IMR-90 (cell line): Measurements from ENCODE around the gene CD44. TPM values are rescaled to one million over a fixed set of nuclear protein-coding genes. Genes with fewer than 3 reads are reported as not detected.

Source experiments
- ATAC-seq: fragments of 200-7000 bp; cut with Tn5 transposase; 2 replicates; pipeline ENCODE4 v1.9.1; 2020; ENCODE audit warnings: low read depth, mild to moderate bottlenecking, moderate library complexity
- BruUV-seq: library from RNA; stranded (reverse); fragments of 400-500 nt; replicated peaks from 2 replicates; lab custom pipeline; 2021; lab: Mats Ljungman, UMichigan
- CTCF ChIA-PET: fragments of 300-600 bp; formaldehyde crosslinking; extraction: SDS; loops from one replicate; lab custom pipeline; 2021; ENCODE audit warnings: antibody characterized with exemption; lab: Yijun Ruan, JAX
- POLR2A ChIA-PET: fragments of 300-600 bp; sonication (Branson Sonifier 250); formaldehyde crosslinking; loops from one replicate; lab custom pipeline; 2022; ENCODE audit warnings: antibody characterized with exemption; ENCODE audit not compliant: unreplicated experiment; lab: Charles Lee
- DNase-seq: peaks from one replicate; pipeline ENCODE4 v3.0.0; 2013
- H2AFZ ChIP-seq: replicated peaks from 2 replicates; pipeline ENCODE3; 2013; ENCODE audit warnings: low read length, mild to moderate bottlenecking; ENCODE audit not compliant: poor library complexity
- H2AK5ac ChIP-seq: 2 replicates; pipeline ENCODE4 v1.6.1; 2013; ENCODE audit warnings: low read depth, low read length, inconsistent platforms
- H2AK9ac ChIP-seq: replicated peaks from 2 replicates; pipeline ENCODE3; 2013; ENCODE audit warnings: mild to moderate bottlenecking, low read depth, low read length, moderate library complexity; ENCODE audit not compliant: poor library complexity
- H2BK120ac ChIP-seq: 2 replicates; pipeline ENCODE4 v1.6.1; 2013; ENCODE audit warnings: low read depth, low read length, inconsistent platforms
- H2BK15ac ChIP-seq: 3 replicates; pipeline ENCODE4 v1.6.1; 2013; ENCODE audit warnings: low read depth, low read length, inconsistent platforms
- H2BK20ac ChIP-seq: 2 replicates; pipeline ENCODE4 v1.6.1; 2013; ENCODE audit warnings: low read depth, mild to moderate bottlenecking, inconsistent platforms, low read length, moderate library complexity
- H2BK5ac ChIP-seq: 2 replicates; pipeline ENCODE4 v1.6.1; 2013; ENCODE audit warnings: mild to moderate bottlenecking, low read depth, low read length, inconsistent platforms; ENCODE audit not compliant: poor library complexity, severe bottlenecking
- H3K14ac ChIP-seq: replicated peaks from 2 replicates; pipeline ENCODE4 v1.6.1; 2013; ENCODE audit warnings: low read depth, low read length, inconsistent platforms
- H3K18ac ChIP-seq: 2 replicates; pipeline ENCODE4 v1.6.1; 2013; ENCODE audit warnings: low read depth, low read length, control low read depth
- H3K23ac ChIP-seq: 2 replicates; pipeline ENCODE4 v1.6.1; 2013; ENCODE audit warnings: low read depth, low read length, inconsistent platforms
- H3K27ac ChIP-seq: 2 replicates; pipeline ENCODE4 v1.5.1; 2013; ENCODE audit warnings: mild to moderate bottlenecking, control low read depth, low read length; ENCODE audit not compliant: insufficient read depth
- H3K27me3 ChIP-seq: 2 replicates; pipeline ENCODE4 v1.6.1; 2013; ENCODE audit warnings: low read length; ENCODE audit not compliant: control insufficient read depth, insufficient read depth
- H3K36me3 ChIP-seq: 2 replicates; pipeline ENCODE4 v1.6.1; 2013; ENCODE audit warnings: low read length, mixed read lengths; ENCODE audit not compliant: control insufficient read depth, insufficient read depth
- H3K4ac ChIP-seq: 2 replicates; pipeline ENCODE4 v1.6.1; 2013; ENCODE audit warnings: low read depth, low read length, inconsistent platforms
- H3K4me1 ChIP-seq: 2 replicates; pipeline ENCODE4 v1.6.1; 2013; ENCODE audit warnings: low read length, mixed read lengths; ENCODE audit not compliant: control insufficient read depth, insufficient read depth
- H3K4me2 ChIP-seq: 2 replicates; pipeline ENCODE4 v1.6.1; 2013; ENCODE audit warnings: low read depth, mild to moderate bottlenecking, control low read depth, low read length, moderate library complexity
- H3K4me3 ChIP-seq: 2 replicates; pipeline ENCODE4 v1.5.1; 2013; ENCODE audit warnings: low read depth, mild to moderate bottlenecking, control low read depth, low read length, moderate library complexity; ENCODE audit not compliant: insufficient read depth
- H3K56ac ChIP-seq: 2 replicates; pipeline ENCODE4 v1.6.1; 2013; ENCODE audit warnings: low read length, inconsistent platforms; ENCODE audit not compliant: insufficient read depth; ENCODE audit errors: extremely low read depth
- H3K79me1 ChIP-seq, 2 experiments: 2 replicates each; pipeline ENCODE4 v1.6.1; 2013; ENCODE audit warnings: low read length in 2 of 2, inconsistent platforms in 1 of 2, low read depth in 1 of 2
- H3K9ac ChIP-seq: 2 replicates; pipeline ENCODE4 v1.6.1; 2013; ENCODE audit warnings: low read depth, low read length, control low read depth
- H3K9me1 ChIP-seq: 2 replicates; pipeline ENCODE4 v1.6.1; 2013; ENCODE audit warnings: low read length, inconsistent platforms; ENCODE audit not compliant: insufficient read depth
- H3K9me3 ChIP-seq: 2 replicates; pipeline ENCODE4 v1.6.1; 2013; ENCODE audit warnings: low read length; ENCODE audit not compliant: control insufficient read depth, insufficient read depth
- H4K20me1 ChIP-seq: 2 replicates; pipeline ENCODE4 v1.6.1; 2013; ENCODE audit warnings: low read length, inconsistent platforms; ENCODE audit not compliant: insufficient read depth
- H4K5ac ChIP-seq: 2 replicates; pipeline ENCODE4 v1.6.1; 2013; ENCODE audit warnings: mild to moderate bottlenecking, low read depth, low read length, control low read depth
- H4K8ac ChIP-seq, 2 experiments: 2 replicates each; pipeline ENCODE4 v1.6.1; 2013; ENCODE audit warnings: low read depth in 2 of 2, low read length in 2 of 2, control low read depth in 1 of 2, inconsistent platforms in 1 of 2
- H4K91ac ChIP-seq: 2 replicates; pipeline ENCODE4 v1.6.1; 2013; ENCODE audit warnings: low read depth, low read length, inconsistent platforms; ENCODE audit not compliant: insufficient read depth
- BHLHE40 ChIP-seq: fragments of 150-350 bp; IDR thresholded peaks from 2 replicates; pipeline ENCODE4 v1.6.1; 2016; ENCODE audit warnings: mild to moderate bottlenecking, low read depth, low read length
- CEBPB ChIP-seq: IDR thresholded peaks from 2 replicates; pipeline ENCODE4 v1.6.1; 2012; ENCODE audit warnings: low read depth, low read length, improper control_type of control experiment
- CHD1 ChIP-seq: IDR thresholded peaks from 2 replicates; pipeline ENCODE4 v1.6.1; 2012; ENCODE audit warnings: low read depth, low read length, improper control_type of control experiment
- FOS ChIP-seq: fragments of 150-350 bp; IDR thresholded peaks from 2 replicates; pipeline ENCODE4 v1.6.1; 2016; ENCODE audit warnings: low read depth, low read length
- MAFK ChIP-seq: IDR thresholded peaks from 2 replicates; pipeline ENCODE4 v1.6.1; 2012; ENCODE audit warnings: low read depth, low read length, improper control_type of control experiment
- MAZ ChIP-seq: IDR thresholded peaks from 2 replicates; pipeline ENCODE4 v1.6.1; 2012; ENCODE audit warnings: low read depth, mild to moderate bottlenecking, low read length, improper control_type of control experiment, moderate library complexity, borderline replicate concordance
- MXI1 ChIP-seq: IDR thresholded peaks from 2 replicates; pipeline ENCODE4 v1.6.1; 2012; ENCODE audit warnings: low read depth, mild to moderate bottlenecking, low read length, moderate library complexity, borderline replicate concordance
- NFE2L2 ChIP-seq: fragments of 150-350 bp; IDR thresholded peaks from 2 replicates; pipeline ENCODE4 v1.6.1; 2016; ENCODE audit warnings: low read depth, mild to moderate bottlenecking, low read length
- POLR2A ChIP-seq: IDR thresholded peaks from 2 replicates; pipeline ENCODE4 v1.6.1; 2012; ENCODE audit warnings: mild to moderate bottlenecking, low read depth, low read length
- RAD21 ChIP-seq: IDR thresholded peaks from 2 replicates; pipeline ENCODE4 v1.6.1; 2012; ENCODE audit warnings: low read length, improper control_type of control experiment
- RCOR1 ChIP-seq: IDR thresholded peaks from 2 replicates; pipeline ENCODE4 v1.6.1; 2012; ENCODE audit warnings: mild to moderate bottlenecking, low read length, improper control_type of control experiment; ENCODE audit not compliant: insufficient replicate concordance
- RFX5 ChIP-seq: IDR thresholded peaks from 2 replicates; pipeline ENCODE4 v1.8.0; 2012; ENCODE audit warnings: low read depth, mild to moderate bottlenecking, low read length, moderate library complexity
- SMC3 ChIP-seq: fragments of 150-350 bp; IDR thresholded peaks from 2 replicates; pipeline ENCODE4 v1.6.1; 2016; ENCODE audit warnings: low read depth, mild to moderate bottlenecking, antibody characterized with exemption, low read length, moderate library complexity
- WGBS, 2 experiments: methylation state at CpG; one replicate each; pipeline versions ENCODE4 v1.1.5 to v1.1.7; 2013; ENCODE audit warnings: missing lambda C conversion rate in 2 of 2; ENCODE audit not compliant: insufficient read length in 1 of 2; ENCODE audit errors: extremely low coverage in 2 of 2; 5-methylcytosine and 5-hydroxymethylcytosine counted together
- dilution Hi-C: fragments of 300-500 bp; cut with HindIII; formaldehyde crosslinking; loops from one replicate; pipeline ENCODE4 v1.14.3; 2018; ENCODE audit warnings: low sequenced_read_pairs; ENCODE audit not compliant: unreplicated experiment
- in situ Hi-C: fragments of 300-500 bp; cut with MboI; formaldehyde crosslinking; loops from 3 replicates; pipeline ENCODE4 v1.14.3; 2019; ENCODE audit warnings: low sequenced_read_pairs, inconsistent platforms, mixed read lengths
- intact Hi-C: fragments of 100-400 bp; cut with micrococcal nuclease; formaldehyde crosslinking; loops from 2 replicates; pipeline ENCODE4 v1.10.0; 2022
- polyA plus RNA-seq, 3 experiments: library from polyadenylated mRNA; depleted of rRNA; stranded (reverse); fragments of >200 nt; gene quantifications; 2 replicates each; pipeline ENCODE4 v1.2.3, GENCODE V29; 2012; ENCODE audit warnings: low replicate concordance in 1 of 3
- total RNA-seq: library from RNA; depleted of rRNA; stranded (reverse); fragments of >200 nt; gene quantifications from 2 replicates; pipeline ENCODE4 v1.2.3, GENCODE V29; 2012
- TF ChIP-seq, protein P1 (sequence below): fragments of 150-350 bp; IDR thresholded peaks from 2 replicates; pipeline ENCODE4 v1.6.1; 2016; ENCODE audit warnings: low read depth, mild to moderate bottlenecking, low read length, moderate library complexity, borderline replicate concordance
- TF ChIP-seq, protein P2 (sequence below): fragments of 150-350 bp; IDR thresholded peaks from 2 replicates; pipeline ENCODE4 v1.6.1; 2017; ENCODE audit warnings: mild to moderate bottlenecking, antibody characterized with exemption, low read length, low read depth
- TF ChIP-seq, protein P3 (sequence below): conservative IDR thresholded peaks from 2 replicates; pipeline ENCODE4 v1.5.1; 2012; ENCODE audit warnings: mild to moderate bottlenecking, low read depth, low read length, improper control_type of control experiment

The CD44 gene
- total and polyA plus RNA-seq, 2 of the 4 experiments (the other 2 are of a cell fraction): 357 to 947 TPM

- DNase-seq (no peak), ATAC-seq (no peak)
- H3K9me3 ChIP-seq: no peaks in the 10 kb centered on the region
- no CpG with 5 or more reads among the region's 5 CpGs for WGBS, 2 experiments
- no peak overlapping the region for H3K9ac ChIP-seq
- no TSS peak for BruUV-seq
- dilution Hi-C loops: no loop called here
- intact Hi-C loops: loop anchor here (10.0 kb wide), 1 partner anchor 149 kb away; no protein-coding TSS in a partner anchor
- H2BK15ac ChIP-seq: no peak overlapping the region
- no peak overlapping the region for H3K4me3 ChIP-seq
- peaks cover 46% of the 10 kb centered on the region for H3K36me3 ChIP-seq
- peaks cover 48% of the 10 kb centered on the region for H3K4me1 ChIP-seq
- POLR2A ChIA-PET: interaction anchor here (1.1 kb wide), 1 partner anchor 231 kb away, joined by 4 read pairs; no protein-coding TSS in a partner anchor
- H3K18ac ChIP-seq: no peak overlapping the region
- TF ChIP-seq CHD1 (no peak), MAZ (no peak), RAD21 (no peak), CEBPB (no peak), MXI1 (no peak), POLR2A (no peak), RFX5 (no peak), RCOR1 (no peak), BHLHE40 (no peak), FOS (no peak), NFE2L2 (no peak), MAFK (no peak), SMC3 (no peak)
- TF ChIP-seq, protein P1, sequence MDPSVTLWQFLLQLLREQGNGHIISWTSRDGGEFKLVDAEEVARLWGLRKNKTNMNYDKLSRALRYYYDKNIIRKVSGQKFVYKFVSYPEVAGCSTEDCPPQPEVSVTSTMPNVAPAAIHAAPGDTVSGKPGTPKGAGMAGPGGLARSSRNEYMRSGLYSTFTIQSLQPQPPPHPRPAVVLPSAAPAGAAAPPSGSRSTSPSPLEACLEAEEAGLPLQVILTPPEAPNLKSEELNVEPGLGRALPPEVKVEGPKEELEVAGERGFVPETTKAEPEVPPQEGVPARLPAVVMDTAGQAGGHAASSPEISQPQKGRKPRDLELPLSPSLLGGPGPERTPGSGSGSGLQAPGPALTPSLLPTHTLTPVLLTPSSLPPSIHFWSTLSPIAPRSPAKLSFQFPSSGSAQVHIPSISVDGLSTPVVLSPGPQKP: no peak
- TF ChIP-seq, protein P2, sequence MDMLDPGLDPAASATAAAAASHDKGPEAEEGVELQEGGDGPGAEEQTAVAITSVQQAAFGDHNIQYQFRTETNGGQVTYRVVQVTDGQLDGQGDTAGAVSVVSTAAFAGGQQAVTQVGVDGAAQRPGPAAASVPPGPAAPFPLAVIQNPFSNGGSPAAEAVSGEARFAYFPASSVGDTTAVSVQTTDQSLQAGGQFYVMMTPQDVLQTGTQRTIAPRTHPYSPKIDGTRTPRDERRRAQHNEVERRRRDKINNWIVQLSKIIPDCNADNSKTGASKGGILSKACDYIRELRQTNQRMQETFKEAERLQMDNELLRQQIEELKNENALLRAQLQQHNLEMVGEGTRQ: no peak
- TF ChIP-seq, protein P3, sequence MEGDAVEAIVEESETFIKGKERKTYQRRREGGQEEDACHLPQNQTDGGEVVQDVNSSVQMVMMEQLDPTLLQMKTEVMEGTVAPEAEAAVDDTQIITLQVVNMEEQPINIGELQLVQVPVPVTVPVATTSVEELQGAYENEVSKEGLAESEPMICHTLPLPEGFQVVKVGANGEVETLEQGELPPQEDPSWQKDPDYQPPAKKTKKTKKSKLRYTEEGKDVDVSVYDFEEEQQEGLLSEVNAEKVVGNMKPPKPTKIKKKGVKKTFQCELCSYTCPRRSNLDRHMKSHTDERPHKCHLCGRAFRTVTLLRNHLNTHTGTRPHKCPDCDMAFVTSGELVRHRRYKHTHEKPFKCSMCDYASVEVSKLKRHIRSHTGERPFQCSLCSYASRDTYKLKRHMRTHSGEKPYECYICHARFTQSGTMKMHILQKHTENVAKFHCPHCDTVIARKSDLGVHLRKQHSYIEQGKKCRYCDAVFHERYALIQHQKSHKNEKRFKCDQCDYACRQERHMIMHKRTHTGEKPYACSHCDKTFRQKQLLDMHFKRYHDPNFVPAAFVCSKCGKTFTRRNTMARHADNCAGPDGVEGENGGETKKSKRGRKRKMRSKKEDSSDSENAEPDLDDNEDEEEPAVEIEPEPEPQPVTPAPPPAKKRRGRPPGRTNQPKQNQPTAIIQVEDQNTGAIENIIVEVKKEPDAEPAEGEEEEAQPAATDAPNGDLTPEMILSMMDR: no peak
- H2BK20ac ChIP-seq: no peak overlapping the region
- H2AK5ac ChIP-seq: no peak overlapping the region
- no peak overlapping the region for H2BK120ac ChIP-seq
- no peaks in the 10 kb centered on the region for H3K27me3 ChIP-seq
- no peak overlapping the region for H2BK5ac ChIP-seq
- H4K8ac ChIP-seq: no peak overlapping the region
- CTCF ChIA-PET: no interaction called here
- no peak overlapping the region for H2AK9ac ChIP-seq
- H3K9me1 ChIP-seq: peaks cover 60% of the 10 kb centered on the region
- H2AFZ ChIP-seq: no peak overlapping the region
- no peak overlapping the region for H3K27ac ChIP-seq
- in situ Hi-C loops: loop anchor here (25.0 kb wide), 1 partner anchor 568 kb away; no protein-coding TSS in a partner anchor
- H3K4me2 ChIP-seq: no peak overlapping the region
- H3K79me1 ChIP-seq: peaks cover 0 to 92% of the 10 kb centered on the region in 2 experiments; a peak in 2 of 4 replicates
- H4K5ac ChIP-seq: no peak overlapping the region
- no peak overlapping the region for H3K56ac ChIP-seq
- H3K4ac ChIP-seq: no peak overlapping the region
- no peak overlapping the region for H3K14ac ChIP-seq
- peak overlapping the region; percentile 10; the same call in 1 of the 2 replicates for H3K23ac ChIP-seq
- H4K91ac ChIP-seq: no peak overlapping the region
- H4K20me1 ChIP-seq: peaks cover 99% of the 10 kb centered on the region
Measured at GRCh38 chr11:35155677-35156076, 16.7 kb downstream of the CD44 start.
